Panc1 (cell line): Measurements from ENCODE around the gene CDH26. TPM values are rescaled to one million over a fixed set of nuclear protein-coding genes. Genes with fewer than 3 reads are reported as not detected.

Experiments
- ATAC-seq: fragments of 200-7000 bp; cut with Tn5 transposase; 2 replicates; pipeline ENCODE4 v1.9.1; 2020; ENCODE audit warnings: mild to moderate bottlenecking, moderate library complexity
- BruUV-seq: library from RNA; stranded (reverse); fragments of 400-500 nt; replicated peaks from 2 replicates; lab custom pipeline; 2021; lab: Mats Ljungman, UMichigan
- CTCF ChIA-PET: fragments of 300-600 bp; sonication (Branson Sonifier 250); formaldehyde crosslinking; loops from one replicate; lab custom pipeline; 2022; ENCODE audit warnings: antibody characterized with exemption; lab: Charles Lee
- POLR2A ChIA-PET: fragments of 300-600 bp; sonication (Branson Sonifier 250); formaldehyde crosslinking; loops from one replicate; lab custom pipeline; 2022; ENCODE audit warnings: antibody characterized with exemption; lab: Charles Lee
- DNase-seq: peaks from one replicate; pipeline ENCODE4 v3.0.0-alpha.2; 2010; ENCODE audit warnings: low read depth, low spot score
- H3K27ac ChIP-seq: 2 replicates; pipeline ENCODE4 v1.5.1; 2011; ENCODE audit warnings: mild to moderate bottlenecking, low read length, inconsistent platforms
- H3K27me3 ChIP-seq: fragments of 200-500 bp; sonication (Bioruptor generic); 2 replicates; pipeline ENCODE4 v1.6.0; 2014; ENCODE audit warnings: low read length, inconsistent platforms; ENCODE audit not compliant: control insufficient read depth, insufficient read depth
- H3K36me3 ChIP-seq: fragments of 200-500 bp; sonication (Bioruptor generic); 2 replicates; pipeline ENCODE4 v1.5.1; 2014; ENCODE audit warnings: inconsistent platforms, mild to moderate bottlenecking, low read length, moderate library complexity; ENCODE audit not compliant: control insufficient read depth, insufficient read depth
- H3K4me1 ChIP-seq: 2 replicates; pipeline ENCODE4 v1.5.1; 2011; ENCODE audit warnings: inconsistent platforms, mild to moderate bottlenecking, low read length, moderate library complexity; ENCODE audit not compliant: control insufficient read depth, insufficient read depth
- H3K4me3 ChIP-seq, 2 experiments: 2 replicates each; pipeline ENCODE4 v1.5.1; 2011 to 2012; ENCODE audit warnings: low read depth in 2 of 2, low read length in 2 of 2, mild to moderate bottlenecking in 2 of 2, inconsistent platforms in 1 of 2, moderate library complexity in 1 of 2
- H3K9me3 ChIP-seq: fragments of 200-500 bp; sonication (Bioruptor generic); 2 replicates; pipeline ENCODE4 v1.5.1; 2014; ENCODE audit warnings: low read depth, mild to moderate bottlenecking, inconsistent platforms, low read length, moderate library complexity; ENCODE audit not compliant: control insufficient read depth, insufficient read depth
- CTCF ChIP-seq: fragments of 450-650 bp; IDR thresholded peaks from 2 replicates; pipeline ENCODE4 v1.5.1; 2017; ENCODE audit warnings: mild to moderate bottlenecking
- POLR2AphosphoS5 ChIP-seq: IDR thresholded peaks from 2 replicates; pipeline ENCODE4 v1.6.1; 2012; ENCODE audit warnings: mild to moderate bottlenecking, low read depth, low read length, moderate library complexity
- REST ChIP-seq, 2 experiments: IDR thresholded peaks; 2 replicates each; pipeline ENCODE4 v1.6.1; 2011 to 2012; ENCODE audit warnings: low read depth in 2 of 2, control low read depth in 1 of 2, low read length in 1 of 2, mild to moderate bottlenecking in 1 of 2, moderate library complexity in 1 of 2; ENCODE audit not compliant: insufficient read depth in 1 of 2
- SIN3A ChIP-seq: IDR thresholded peaks from 2 replicates; pipeline ENCODE4 v1.6.1; 2012; ENCODE audit warnings: low read depth, mild to moderate bottlenecking, low read length, moderate library complexity, borderline replicate concordance; ENCODE audit not compliant: insufficient read depth
- TCF7L2 ChIP-seq: IDR thresholded peaks from 2 replicates; pipeline ENCODE4 v1.6.1; 2011; ENCODE audit warnings: mild to moderate bottlenecking, low read depth, low read length, inconsistent platforms
- in situ Hi-C: cut with HindIII; loops from 2 replicates; pipeline ENCODE4 v1.10.0; 2016; ENCODE audit warnings: low sequenced_read_pairs, low pct_unique_long_range_greater_than_20kb
- intact Hi-C: fragments of 100-400 bp; cut with micrococcal nuclease; formaldehyde crosslinking; loops from one replicate; pipeline ENCODE4 v1.10.0; 2022; ENCODE audit not compliant: unreplicated experiment
- total RNA-seq: library from RNA; stranded (reverse); gene quantifications from one replicate; pipeline ENCODE4 v1.2.1, GENCODE V29; 2021; ENCODE audit not compliant: unreplicated experiment

The CDH26 gene
- total RNA-seq, 1 experiment from 2014 or later: 0.46 TPM

DNA sequence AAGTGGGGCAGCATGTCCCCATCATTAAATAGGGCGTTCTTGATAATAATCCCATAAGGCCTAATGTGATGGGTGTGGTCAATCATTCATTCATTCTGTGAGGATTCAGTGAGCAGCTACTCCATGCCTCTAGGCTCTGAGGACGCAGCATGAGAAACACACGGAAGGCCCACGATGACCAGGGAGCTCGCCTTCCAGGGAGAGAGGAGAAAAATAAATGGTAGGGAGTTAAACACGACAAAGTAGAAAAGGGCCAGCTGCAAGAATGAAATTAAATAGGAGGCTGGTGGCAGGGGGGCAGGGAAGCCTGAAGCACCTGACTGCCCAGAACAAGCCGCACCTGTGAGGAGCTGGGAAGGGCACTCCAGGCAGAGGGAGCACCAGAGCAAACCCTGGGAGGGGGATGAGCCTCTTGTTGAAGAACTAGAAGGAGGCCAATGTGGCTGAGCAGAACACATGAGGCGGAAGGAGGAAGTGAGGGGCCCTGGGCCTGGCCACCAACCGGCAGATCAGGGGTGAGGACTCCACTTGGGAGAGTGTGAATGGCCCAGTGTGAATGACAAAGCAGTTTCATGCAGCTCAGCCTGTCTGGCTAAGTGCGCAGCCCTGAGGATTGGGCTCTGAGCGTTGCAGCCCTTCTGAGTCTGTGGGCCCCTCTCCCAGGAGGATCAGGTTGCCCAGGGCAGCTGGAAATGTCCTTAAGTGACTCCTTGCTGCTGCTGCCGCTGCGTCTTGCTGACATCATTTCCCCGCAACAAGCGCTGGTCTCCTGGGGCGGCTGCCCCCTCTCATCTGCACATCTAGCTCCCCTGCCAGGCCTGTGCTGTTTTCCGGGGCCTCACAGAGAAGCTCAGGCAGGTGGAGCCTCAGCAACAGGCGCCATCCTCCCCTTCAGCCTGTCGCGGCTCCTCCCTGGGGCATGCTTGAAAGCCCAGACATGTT, 99.9 kb downstream of the CDH26 start:
- ChIA-PET POLR2A (no interaction called here), CTCF (interaction anchor here (0.6 to 0.8 kb wide), 3 partner anchors 12 to 1838 kb away, joined by 3 to 5 read pairs (median 3); no protein-coding TSS in a partner anchor)
- no peak overlapping the region for H3K4me3 ChIP-seq
- TF ChIP-seq TCF7L2 (no peak), SIN3A (no peak), REST (IDR thresholded peaks at IDR 0.05; ENCODE audit: insufficient read depth in 1 of 2, low read depth in 2 of 2, low read length in 1 of 2) (no peak), CTCF (no peak), POLR2AphosphoS5 (no peak)
- H3K27me3 ChIP-seq: peaks cover under 1% of the 10 kb centered on the region
- ATAC-seq (no peak), DNase-seq (no peak)
- intact Hi-C loops: no loop called here
- H3K36me3 ChIP-seq: no peaks in the 10 kb centered on the region
- no peaks in the 10 kb centered on the region; the same call in 1 of the 2 replicates for H3K4me1 ChIP-seq
- BruUV-seq: no TSS peak
- no peak overlapping the region for H3K27ac ChIP-seq
- in situ Hi-C loops: no loop called here
- H3K9me3 ChIP-seq: no peaks in the 10 kb centered on the region

DNA sequence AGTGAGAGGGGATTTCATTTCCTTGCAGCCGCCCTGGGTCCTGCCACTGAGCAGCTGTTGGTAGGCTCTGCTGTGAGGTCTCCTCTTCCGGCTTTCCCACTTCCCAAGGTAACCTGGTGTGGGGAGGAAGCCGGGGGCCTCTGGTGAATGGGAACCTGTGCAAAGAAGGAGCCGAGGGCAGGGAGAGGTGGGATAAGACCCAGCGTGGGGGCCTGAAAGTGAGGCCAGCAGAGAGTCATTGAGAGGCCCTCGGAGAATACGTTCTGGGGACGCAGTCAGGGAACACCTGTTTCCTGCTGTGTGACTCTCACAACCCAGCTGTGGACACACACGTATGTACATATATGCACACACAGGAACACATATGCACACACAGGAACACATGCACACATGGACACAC, 100.7 kb downstream of the CDH26 start:
- in situ Hi-C loops: no loop called here
- no peaks in the 10 kb centered on the region for H3K4me1 ChIP-seq
- no peak for DNase-seq

More for the DNA sequence above, 100.7 kb downstream of the CDH26 start:
- ATAC-seq: no peak
- H3K36me3 ChIP-seq: no peaks in the 10 kb centered on the region
- H3K9me3 ChIP-seq: no peaks in the 10 kb centered on the region
- ChIA-PET POLR2A (no interaction called here), CTCF (no interaction called here)
- H3K27me3 ChIP-seq: no peaks in the 10 kb centered on the region; the same call in 1 of the 2 replicates
- H3K4me3 ChIP-seq: no peak overlapping the region
- no peak overlapping the region for H3K27ac ChIP-seq
- BruUV-seq: no TSS peak
- TF ChIP-seq SIN3A: no peak
- TF ChIP-seq TCF7L2: no peak
- TF ChIP-seq REST (IDR thresholded peaks at IDR 0.05; ENCODE audit: insufficient read depth in 1 of 2, low read depth in 2 of 2, low read length in 1 of 2): no peak
- no peak for TF ChIP-seq POLR2AphosphoS5
- no peak for TF ChIP-seq CTCF
- intact Hi-C loops: no loop called here
